ENCODE measurements around the gene LRMDA.
"Not testable (repeated sequence)": the region's sequence is repeated elsewhere in the genome, so short reads cannot be mapped to it uniquely, and the experiment has no call there.

LRMDA gene

DNA sequence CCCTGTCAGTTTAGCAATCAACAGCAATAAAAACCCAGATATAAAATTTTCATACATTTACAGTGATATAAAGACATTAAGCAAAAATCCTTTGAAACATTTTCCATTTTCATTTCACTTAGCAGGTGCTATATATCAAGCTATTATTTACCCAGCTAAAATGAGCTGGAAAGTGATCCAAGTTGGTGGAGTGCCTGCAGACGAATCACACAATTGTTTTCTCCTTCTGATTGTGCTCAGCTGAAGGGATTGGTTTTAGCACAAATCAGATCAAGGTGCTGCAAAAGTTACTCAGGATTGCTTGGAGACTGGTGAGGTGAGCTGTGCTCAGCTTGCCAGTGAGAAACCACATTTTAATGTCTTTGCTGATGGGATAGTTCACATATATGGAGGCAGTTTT is 138.1 kb downstream of the LRMDA start:
- DNase-seq (ENCODE audit: low spot score), result no peak

DNA sequence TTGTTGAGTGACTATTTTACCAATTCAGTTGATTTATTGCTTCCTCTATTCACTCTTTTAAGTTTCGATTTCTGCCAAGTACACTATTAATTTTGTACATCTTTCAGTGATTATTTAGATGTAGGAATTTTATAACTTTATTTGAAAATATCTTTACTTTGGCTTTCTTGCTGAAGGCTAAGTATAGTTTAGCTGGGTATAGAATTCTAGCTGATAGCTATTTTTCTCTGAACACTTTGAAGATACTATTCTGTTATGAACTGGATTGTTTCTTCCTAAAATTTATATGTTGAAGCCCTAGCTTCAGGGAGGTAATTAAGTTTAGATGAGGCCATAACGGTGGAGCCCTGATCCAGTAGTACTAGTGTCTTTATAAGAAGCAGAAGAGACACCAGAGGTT is 141.1 kb downstream of the LRMDA start:
- no peak for DNase-seq (ENCODE audit: low spot score)

DNA sequence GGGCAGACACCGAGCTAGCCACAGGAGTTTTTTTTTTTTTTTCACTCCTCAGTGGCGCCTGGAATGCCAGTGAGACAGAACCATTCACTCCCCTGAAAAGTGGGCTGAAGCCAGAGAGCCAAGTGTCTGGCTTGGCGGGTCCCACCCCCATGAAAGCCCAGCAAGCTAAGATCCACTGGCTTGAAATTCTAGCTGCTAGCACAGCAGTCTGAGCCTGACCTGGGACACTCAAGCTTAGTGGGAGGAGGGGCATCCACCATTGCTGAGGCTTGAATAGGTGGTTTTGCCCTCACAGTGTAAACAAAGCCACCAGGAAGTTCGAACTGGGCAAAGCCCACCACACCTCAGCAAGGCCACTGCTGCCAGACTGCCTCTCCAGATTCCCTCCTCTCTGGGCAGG is 144.5 kb downstream of the LRMDA start:
- no peak for DNase-seq (ENCODE audit: low spot score)

DNA sequence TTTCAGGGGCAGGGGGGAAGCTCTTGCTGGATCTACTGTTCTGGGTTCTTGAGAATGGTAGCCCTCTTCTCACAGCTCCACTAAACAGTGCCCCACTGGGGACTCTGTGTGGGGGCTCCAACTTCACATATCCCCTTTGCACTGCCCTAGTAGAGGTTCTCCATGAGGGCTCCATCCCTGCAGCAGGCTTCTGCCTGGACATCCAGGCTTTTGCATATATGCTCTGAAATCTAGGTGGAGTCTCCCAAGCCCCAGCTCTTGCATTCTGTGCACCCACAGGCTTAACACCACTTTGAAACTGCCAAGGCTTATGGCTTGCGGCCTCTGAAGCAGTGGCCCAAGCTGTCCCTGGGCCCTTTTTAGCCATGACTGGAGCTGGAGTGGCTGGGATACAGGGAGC is 150.7 kb downstream of the LRMDA start:
- DNase-seq (ENCODE audit: low spot score), result no peak

DNA sequence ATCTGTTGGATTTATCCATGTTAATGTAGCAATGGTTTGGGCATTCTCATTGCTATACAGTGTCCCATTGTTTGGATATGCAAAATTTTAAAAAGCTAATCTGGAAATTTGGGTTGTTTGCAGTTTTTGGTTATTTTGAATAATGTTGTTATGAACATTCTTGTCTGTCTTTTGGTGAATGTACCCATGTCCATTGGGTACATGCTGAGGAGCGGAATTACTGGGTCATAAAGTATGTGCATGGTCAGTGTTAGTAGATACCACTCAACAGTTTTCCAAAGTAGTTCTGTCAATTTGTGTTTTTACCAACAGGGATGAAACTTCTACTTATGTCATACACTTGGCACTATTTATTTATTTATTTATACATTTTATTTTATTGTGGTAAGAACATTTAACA is 153.9 kb downstream of the LRMDA start:
- no peak for DNase-seq (ENCODE audit: low spot score)

DNA sequence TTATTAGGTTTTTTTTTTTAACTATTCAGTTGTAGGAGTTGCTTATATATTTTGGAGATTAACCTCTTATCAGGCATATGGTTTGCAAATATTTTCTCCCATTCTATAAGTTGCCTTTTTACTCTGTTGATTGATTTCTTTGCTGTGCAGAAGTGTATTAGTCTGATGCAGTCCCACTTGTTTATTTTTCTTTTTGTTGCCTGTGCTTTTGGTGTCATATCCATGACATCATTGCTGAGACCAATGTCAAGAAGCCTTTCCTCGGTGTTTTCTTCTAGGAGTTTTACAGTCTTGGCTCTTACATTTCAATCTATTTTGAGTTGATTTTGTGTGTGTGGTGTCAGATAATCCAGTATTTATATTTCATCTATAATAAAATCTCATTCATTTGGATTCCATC is 155.4 kb downstream of the LRMDA start:
- no peak for DNase-seq (ENCODE audit: low spot score)

DNA sequence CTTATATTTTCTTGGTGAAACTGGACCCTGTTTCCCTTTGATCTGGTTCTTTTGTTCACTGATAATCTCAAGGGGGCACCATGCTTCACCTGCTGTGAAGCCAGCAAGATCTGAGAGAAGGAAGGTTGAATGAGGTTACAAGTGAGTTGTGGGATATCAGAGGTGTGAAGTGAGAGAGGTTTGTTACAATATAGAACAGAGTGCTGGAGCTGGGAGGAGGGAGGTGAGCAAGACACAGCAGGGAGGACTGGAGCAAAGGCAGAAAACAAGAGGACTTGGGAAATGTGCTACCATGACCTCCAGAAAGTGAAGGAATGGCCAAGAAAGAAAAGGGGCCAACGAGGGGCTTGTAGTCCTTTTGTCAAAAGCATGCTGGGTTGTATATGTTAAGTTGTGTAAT is 156.6 kb downstream of the LRMDA start:
- DNase-seq (ENCODE audit: low spot score), result no peak

DNA sequence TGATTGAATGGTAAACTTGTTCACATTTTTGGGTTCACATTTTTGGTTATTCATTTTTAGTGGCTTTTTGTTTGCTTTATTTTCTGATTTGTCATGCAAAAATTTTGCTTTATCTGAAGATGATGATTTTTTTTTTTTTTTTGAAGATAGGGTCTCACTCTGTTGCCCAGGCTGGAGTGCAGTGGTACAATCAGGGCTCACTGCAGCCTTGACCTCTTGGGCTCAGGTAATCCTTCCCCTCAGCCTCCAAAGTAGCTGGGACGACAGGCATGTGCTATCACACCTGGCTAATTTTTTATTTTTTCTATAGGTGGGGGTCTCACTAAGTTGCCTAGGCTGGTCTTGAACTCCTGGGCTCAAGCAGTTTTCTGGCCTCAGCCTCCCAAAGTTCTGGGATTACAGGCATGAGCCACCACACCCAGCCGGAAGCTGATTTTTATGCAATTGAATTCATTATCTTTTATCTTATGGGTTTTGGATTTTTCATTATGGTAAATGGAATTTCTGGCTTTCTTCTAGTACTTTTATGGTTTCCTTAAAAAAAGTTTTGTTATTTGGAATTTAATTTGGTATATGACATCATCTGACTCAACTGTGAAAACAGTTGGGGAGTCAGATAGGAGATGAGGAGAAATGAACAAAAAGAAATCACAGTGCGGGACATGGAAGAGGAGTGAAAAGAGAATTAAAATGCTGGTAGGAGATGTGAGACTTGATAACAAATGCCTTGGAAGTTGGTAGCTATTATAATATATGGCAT is 158.7 kb downstream of the LRMDA start:
- no peak for DNase-seq (ENCODE audit: low spot score)

DNA sequence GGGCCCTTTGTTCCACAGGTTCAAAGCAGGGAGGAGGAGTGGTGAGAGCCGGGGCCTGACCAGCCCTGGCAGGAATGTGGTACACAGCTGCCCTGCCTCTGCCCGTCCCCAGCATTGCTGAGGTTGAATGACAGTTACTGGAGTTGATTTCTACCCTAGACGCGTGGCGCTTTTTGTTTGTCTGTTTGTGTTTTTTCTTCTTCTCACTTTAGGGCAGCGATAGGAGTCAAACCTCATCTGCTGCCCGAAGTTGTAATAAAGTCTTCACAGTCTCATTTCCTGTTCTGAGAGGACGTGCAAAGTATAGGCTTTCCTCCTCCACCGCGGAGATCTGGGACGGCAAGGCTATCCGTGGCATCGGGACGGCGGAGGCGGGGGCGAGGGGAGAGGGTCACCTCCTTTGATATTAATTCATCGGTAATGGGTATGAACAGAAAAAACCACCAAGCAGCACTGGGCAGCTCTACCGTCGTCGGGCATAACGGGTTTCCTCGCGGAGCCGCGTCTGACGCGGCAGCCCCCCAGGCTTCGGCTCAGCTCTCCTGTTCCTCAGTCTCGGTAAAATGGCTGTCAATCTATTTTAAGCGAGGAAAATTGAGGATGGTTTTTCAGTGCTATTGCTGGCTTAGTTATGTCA is 160.8 kb downstream of the LRMDA start:
- no peak for DNase-seq (ENCODE audit: low spot score)

DNA sequence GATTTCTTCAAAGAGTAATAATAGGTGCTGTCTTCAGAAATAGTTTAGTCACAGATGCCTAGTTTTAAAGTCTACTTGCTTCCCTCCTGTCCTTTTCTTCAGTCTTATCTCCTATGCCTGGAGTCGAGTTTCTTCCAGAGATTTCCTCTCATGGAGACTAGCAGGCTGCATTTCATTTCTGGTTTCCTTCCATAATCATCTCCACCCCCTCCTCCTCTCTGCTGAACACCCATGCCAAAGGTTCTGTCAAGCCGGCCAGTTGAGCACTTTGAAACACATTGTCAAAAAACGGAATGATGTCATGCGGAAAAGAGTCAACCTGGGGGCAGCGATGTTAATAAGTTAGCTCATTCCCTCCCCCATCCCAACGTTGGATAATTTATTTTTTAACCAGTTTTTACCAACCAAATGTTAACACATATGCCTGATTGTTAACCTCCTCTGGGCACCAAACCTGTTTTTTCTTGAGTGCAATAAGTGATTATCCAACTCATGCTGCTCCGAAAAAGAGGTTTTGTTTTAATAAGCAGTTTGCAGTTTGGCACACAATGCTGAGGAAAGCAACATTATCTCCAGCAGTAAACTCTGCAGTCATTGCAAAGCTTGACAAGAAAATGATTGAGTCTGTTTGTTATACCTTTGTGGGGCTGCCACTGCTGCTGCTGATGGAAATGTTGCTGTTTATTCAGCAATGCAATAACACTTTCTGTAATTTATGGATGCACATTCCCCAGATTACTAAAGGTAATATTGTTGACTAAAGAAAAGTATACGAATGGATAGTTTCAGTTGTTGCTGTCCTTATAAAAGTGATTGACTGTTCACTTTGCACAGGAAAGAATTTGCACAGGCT is 161.6 kb downstream of the LRMDA start:
- no peak for DNase-seq (ENCODE audit: low spot score)

DNA sequence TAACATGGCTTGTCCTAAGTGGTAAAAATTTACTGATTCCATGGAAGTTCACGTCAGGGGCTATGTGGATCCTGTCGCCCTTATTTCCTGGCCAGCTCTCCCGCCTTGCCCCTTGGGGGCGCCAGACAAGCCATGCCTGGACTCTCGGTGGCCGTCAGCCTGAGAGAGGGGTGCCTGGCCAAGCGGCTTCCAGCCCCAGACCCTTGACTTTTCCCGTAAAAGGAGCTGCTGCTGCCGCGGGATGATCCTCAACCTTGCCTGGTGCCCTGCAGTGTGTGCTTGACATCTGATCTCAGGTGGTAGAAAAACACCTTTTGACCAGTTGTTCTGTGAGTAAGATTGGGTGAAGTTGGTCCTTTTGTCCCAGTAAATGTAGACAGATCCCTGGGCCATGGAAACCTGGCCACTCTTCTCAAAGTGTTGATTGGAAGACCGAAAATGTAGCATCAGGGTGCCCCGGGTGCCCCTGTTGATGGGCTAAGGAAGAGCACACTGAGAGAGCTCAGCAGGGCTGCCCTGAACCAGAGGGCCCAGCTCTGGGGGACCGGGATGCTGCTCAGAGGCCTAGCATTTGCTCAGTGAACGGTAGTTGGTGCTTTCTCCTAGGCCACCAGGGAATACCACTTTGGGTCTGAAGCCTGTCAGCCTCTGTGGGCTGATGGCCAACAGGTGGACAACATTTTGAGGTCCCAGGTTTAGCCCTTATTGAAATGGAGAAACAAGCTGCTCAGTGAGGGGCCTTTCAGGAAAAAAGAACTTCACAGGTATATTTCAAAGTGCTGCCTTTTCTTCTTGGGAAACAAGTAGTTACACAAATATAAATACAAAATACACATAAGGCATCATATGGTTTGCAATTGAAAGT is 162.5 kb downstream of the LRMDA start:
- DNase-seq (ENCODE audit: low spot score), result no peak

DNA sequence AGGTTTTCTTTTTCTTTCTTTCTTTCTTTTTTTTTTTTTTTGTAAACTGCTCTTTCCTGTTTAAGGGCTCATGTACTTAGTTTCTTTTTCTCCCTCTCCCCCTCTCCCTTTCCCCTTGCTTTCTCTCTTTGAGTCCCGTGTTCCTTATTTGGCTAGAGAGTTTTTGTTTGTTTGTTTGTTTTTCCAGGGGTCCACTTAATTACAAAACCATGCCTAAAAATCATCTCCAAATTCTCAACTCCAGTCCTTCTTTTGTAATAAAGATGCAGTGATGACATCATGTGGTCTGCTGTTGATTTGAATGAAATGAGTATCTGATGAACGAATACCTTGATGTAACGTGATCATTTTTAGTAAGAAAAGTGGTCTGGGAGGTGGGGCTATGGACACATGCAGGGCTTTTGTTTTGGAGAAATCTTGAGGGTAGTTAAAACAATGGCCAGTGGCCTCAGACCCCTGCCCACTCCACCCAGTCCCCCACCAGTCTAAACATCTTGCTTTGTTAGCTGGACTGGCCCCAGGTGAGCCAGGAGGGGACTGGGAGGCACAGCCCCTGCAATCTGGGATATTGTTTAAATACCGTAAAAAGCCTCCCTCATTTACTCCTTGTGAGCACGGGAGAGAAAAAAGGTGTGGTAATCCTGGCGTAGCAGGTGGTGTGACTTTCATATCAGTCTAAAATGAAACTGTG is 165.7 kb downstream of the LRMDA start:
- no peak for DNase-seq (ENCODE audit: low spot score)

DNA sequence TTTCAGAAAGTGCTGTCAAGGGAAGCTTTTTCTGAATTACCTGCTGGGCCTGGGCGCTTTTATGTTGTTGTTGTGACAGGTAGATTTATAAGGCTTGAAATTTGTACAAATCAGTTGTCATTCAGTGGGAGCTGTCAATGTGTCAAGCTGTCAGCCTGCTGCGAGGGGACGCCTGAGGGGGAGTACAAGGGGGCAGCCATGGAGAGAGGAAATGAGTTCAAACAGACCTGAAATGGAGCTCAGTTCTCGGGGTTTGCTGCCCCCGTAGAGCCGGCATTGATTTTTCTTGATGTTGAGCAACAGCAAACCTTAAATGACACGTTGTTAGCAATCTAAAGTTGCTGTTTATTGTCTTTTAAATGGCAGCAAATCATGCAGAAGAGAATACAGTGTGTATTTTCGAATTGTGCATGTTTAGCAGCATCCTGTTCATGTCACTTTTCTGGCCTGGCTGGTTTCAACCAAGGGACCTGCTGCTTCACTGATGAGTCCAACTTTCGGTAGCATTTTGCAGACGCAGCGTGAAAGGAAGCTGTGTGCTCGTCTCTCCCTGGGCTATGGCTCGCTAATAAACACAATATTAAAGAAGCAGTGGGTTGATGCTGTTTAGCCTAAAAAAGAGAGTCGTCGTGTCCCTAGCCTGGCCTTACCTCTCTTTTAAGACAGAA is 166.5 kb downstream of the LRMDA start:
- DNase-seq (ENCODE audit: low spot score), result no peak

DNA sequence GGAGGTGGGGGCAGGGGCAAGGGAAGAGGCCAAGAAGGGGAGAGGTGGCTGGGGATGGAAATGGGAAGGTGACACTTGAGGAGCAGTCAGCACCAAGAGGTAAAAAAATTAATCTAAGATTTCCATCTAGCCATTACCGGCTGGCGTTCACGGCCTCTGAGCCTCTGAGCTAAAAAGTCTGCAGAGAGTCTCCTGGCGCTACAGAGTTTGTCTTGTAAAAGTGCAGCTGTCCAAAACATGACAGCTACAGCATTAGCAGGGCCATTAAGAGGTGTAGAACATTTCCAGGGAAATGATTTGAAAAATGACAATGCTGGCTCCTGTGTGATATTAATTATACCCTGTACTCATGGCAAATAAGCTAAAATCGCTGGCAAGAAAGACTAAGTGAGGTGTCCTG is 167.6 kb downstream of the LRMDA start:
- DNase-seq (ENCODE audit: low spot score), result no peak

DNA sequence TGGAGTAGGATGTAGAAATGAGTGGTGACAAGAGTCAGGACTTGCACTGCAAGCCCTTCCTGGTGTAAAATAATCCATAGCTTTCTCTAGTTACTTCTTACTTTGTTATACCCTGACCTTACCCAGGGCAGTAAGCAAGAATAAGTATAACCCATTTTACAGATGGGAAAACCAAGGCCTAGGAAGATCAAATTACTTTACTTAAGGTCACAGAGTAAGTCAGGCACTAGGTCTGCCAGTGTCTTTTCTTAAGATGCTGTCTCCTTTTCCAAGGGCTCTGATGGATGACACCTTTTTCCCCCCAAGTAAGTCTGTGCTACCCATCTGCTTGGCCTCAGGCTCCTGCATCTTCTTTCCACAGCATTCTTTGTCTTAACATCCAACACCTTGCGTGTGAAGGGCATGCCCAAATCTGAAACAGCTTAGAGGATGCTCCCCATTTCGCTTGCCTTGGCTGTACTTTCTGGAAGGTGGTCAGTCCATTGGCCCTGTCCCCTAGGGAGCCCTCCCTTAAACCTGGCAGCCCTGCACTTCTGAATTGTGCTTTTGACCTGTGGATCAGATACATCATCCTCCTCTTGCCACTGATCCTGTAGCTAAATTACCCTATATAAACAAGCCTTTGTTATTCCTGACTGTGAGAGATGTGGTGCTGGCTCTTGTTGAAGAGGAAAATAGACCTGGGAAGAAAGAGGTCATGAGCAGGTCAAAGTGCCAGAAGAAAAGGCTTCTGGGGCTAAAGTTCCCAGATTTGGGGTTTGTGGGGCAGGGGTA is 168.6 kb downstream of the LRMDA start:
- no peak for DNase-seq (ENCODE audit: low spot score)

DNA sequence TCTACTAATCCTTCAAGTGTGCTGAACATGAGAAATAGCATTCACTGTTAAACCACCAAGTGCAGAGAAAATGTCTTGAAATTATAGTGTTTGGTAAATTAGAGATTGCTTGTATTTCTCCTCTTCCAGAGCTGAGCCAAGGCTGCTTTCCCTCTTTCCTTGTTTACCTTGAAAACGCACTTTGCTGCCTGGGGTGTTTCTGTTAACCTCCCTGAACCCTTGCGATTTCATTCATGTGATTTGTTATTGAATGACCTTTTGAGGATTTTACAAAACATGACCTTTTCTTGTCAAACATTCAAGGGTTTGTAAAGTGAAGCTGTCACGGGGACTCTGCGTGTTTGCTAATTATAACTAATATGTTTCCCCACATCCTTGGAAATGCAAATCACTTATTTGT is 169.4 kb downstream of the LRMDA start:
- no peak for DNase-seq (ENCODE audit: low spot score)

DNA sequence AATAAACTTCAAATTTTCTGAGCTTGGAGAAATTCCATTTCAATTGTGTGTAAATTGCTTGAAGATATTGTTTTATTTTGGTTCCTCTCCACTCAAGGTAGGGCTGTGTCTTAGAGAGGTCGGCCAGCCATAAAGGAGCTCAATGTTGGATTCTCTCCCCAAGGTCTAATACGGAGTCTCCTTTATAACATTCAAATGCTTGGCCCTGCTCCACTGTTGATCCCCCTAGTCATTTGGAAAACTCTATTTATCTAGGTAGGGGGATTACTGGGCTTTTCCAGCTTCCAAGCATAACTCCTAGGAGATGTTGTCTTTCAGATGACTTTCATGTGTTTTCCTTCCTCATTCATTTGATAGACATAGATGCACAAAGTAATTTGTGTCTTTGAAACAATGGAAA is 170.9 kb downstream of the LRMDA start:
- DNase-seq (ENCODE audit: low spot score), result no peak

DNA sequence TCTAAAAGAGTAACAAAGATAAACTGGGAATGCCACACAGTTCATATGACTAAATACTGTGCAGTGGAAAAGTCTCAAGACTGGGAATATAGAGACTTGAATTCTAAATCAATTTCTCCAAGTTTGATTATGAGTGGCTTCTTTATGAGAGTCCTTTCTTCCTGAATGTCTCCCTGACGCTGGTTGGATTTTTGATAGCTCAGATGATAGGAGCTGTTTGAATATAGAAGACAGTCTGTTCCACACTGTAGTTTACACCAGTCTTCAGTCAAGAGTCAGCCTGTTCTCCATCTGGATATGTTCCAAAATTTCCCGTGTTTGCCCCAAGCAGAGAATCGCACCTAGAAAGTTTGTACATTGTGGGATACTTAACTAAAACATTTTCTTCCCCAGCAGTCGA is 173.7 kb downstream of the LRMDA start:
- no peak for DNase-seq (ENCODE audit: low spot score)

DNA sequence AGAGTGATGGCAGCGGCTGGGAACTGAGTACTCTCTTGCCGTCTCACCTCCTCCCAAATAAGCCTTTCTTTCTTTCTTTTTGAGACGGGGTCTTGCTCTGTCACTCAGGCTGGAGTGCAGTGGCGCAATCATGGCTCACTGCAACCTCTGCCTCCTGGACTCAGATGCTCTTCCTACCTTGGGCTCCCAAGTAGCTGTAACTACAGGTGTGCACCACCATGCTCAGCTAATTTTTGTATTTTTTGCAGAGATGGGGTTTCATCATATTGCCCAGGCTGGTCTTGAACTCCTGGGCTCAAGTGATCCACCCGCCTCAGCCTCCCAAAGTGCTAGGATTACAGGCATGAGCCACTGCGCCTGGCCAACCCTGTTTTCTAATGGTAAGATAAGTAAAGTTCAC is 174.4 kb downstream of the LRMDA start:
- not testable (repeated sequence) for DNase-seq (ENCODE audit: low spot score)
